ENCODE results near the gene UBALD2. TPM values are rescaled to one million over a fixed set of nuclear protein-coding genes. Genes with fewer than 3 reads are reported as not detected.
"Not testable (repeated sequence)": the region's sequence is repeated elsewhere in the genome, so short reads cannot be mapped to it uniquely, and the experiment has no call there.

Gene UBALD2
- total and polyA plus RNA-seq, 2 of the 13 experiments (the other 11 are each of a cell fraction or from before 2014, with no cell fraction given), result 3.3 to 89.7 TPM

DNA sequence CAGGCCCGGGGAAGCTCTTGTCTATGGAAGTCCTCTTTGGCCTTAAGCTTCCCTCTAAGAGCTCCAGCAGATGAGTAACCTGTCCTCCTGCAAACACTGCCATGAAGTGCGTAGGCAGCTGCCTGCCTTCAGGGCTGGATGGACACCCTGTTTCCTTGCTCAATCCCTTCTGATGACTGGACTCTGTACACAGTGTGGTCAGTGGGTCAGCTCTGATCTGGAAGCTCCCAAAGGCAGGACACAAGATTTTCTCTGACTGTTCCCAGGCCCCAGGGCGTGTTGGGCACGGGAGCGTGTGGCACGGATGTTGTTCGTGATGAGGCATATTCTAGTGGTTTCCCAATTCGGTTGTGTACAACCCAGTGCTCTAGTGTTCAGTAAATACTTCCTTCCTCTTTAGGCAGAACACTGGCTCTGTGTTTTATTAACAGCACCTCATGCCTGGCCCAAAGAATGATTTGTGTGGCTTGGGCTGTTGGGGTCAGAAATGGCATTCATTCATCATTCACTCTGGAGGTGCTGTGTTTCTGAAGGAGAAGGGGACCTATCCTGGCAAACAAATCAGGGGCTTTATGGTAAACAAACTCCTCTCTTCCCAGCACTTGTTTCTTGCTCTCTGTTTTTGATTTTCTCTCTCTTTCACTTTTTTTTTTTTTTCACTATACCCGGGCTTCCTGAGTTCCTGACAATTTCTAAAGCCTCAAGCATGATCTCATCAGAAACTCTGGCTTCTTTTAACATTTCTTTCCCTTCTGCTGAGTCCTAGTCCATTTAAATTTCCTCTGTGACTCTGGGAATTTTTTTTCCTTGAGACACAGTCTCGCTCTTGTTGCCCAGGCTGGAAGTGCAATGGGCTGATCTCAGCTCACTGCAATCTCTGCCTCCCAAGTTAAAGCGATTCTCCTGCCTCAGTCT is 12.9 kb upstream of the UBALD2 start (continued):
- TF ChIP-seq ETS1 (CRISPR knock-in tag; IDR thresholded peaks at IDR 0.05), result no peak
- TF ChIP-seq CEBPB (IDR thresholded peaks at IDR 0.05; ENCODE audit: borderline replicate concordance, low read depth, low read length), result peak; percentile 96
- TF ChIP-seq SSRP1 (CRISPR knock-in tag; IDR thresholded peaks at IDR 0.05), result peak; percentile 79

- in situ Hi-C loops (cut with HindIII; ENCODE audit: extremely low pct_ligation_motif_present, low pct_unique_long_range_greater_than_20kb); H3K27me3 ChIP-seq (ENCODE audit: control insufficient read depth in 1 of 2, insufficient read depth in 2 of 2, low read length in 2 of 2); ATAC-seq; H3K27ac ChIP-seq (ENCODE audit: extremely low read length, insufficient read depth, low read length); DNase-seq (ENCODE audit: low spot score); CTCF ChIA-PET (ENCODE audit: low intra/inter-chr PET ratio, low total read pairs); H3K36me3 ChIP-seq (replicated peaks in 1 of 2; ENCODE audit: control insufficient read depth in 1 of 2, insufficient read depth in 2 of 2, low read length in 2 of 2); H2AFZ ChIP-seq (ENCODE audit: low read length); H3K79me2 ChIP-seq (ENCODE audit: insufficient read depth, low read length); H3K9me3 ChIP-seq (ENCODE audit: low read length); intact Hi-C loops (cut with micrococcal nuclease; ENCODE audit: unreplicated experiment); H3K9ac ChIP-seq (ENCODE audit: insufficient read depth, low read depth, low read length); H4K20me1 ChIP-seq (ENCODE audit: insufficient read depth, low read length); BruUV-seq (replicated peaks); FAIRE-seq: not testable (repeated sequence)
- POLR2A ChIA-PET, result interaction anchor here (1.3 to 2.9 kb wide), 4 partner anchors 11 to 473 kb away, joined by 3 to 51 read pairs (median 6); partner anchors contain the start of genes RNF157 and UBALD2
- TF ChIP-seq MYC (CRISPR knock-in tag; IDR thresholded peaks at IDR 0.05; ENCODE audit: borderline replicate concordance), result peak; percentile 21; the same call in 1 of the 2 replicates
- TF ChIP-seq ZNF460 (CRISPR knock-in tag; IDR thresholded peaks at IDR 0.05; ENCODE audit: borderline replicate concordance), result peak; percentile 77; the same call in 1 of the 2 replicates
- TF ChIP-seq SP5 (CRISPR knock-in tag; IDR thresholded peaks at IDR 0.05; ENCODE audit: borderline replicate concordance, low read depth), result 0 out of 2 replicates have a peak, but pooled peaks have one; percentile 10
- 0 out of 2 replicates have a peak, but pooled peaks have one; percentile 28 for TF ChIP-seq TRIM24 (CRISPR knock-in tag; IDR thresholded peaks at IDR 0.05)
- TF ChIP-seq RARA (CRISPR knock-in tag; IDR thresholded peaks at IDR 0.05), result 0 out of 2 replicates have a peak, but pooled peaks have one; percentile 19
- TF ChIP-seq ZBTB38 (CRISPR knock-in tag; IDR thresholded peaks at IDR 0.05), result 0 out of 2 replicates have a peak, but pooled peaks have one; percentile 23
- peak; percentile 19; the same call in 1 of the 2 replicates for TF ChIP-seq RXRA (CRISPR knock-in tag; IDR thresholded peaks at IDR 0.05)
- 0 out of 2 replicates have a peak, but pooled peaks have one; percentile 3 for TF ChIP-seq ZNF878 (CRISPR knock-in tag; IDR thresholded peaks at IDR 0.05)
- Histone ChIP-seq H3K4me2 (ENCODE audit: low read depth, low read length) (peak overlapping the region; percentile 93), H3K4me3 (replicated peaks in 1 of 3; ENCODE audit: insufficient read depth in 1 of 3, low read depth in 2 of 3, low read length in 3 of 3) (0 out of 6 replicates have a peak overlapping the region, but pooled peaks of 1 of the 3 experiments have one; percentile 63), H3K4me1 (ENCODE audit: insufficient read depth, low read length) (peaks cover 74% of the 10 kb centered on the region)
- WGBS (ENCODE audit: low lambda C conversion rate), result 76% methylated on average over 23 of the region's 23 CpGs
Measured at GRCh38 chr17:76252967-76253766, 12.0 kb upstream of the UBALD2 start.

Data from HepG2 (cell line).